ENCODE data around the gene ZFHX2.

ZFHX2 gene

DNA sequence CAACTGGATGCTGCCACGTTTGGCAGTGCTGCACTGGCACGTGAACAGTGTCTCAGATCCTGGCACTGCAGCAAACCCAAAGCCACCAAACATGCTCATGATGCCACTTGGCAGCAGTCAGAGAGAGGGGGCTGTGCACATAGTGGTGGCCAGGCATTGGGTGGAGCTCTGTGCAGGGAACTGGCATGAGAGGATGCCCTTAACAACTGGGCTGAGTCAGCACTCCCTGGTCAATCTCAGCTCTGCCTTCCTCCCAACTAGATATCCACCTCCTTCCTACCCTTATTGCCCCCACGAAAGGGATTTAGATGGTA lies 37.0 kb downstream of the ZFHX2 start:
- no peak for DNase-seq

DNA sequence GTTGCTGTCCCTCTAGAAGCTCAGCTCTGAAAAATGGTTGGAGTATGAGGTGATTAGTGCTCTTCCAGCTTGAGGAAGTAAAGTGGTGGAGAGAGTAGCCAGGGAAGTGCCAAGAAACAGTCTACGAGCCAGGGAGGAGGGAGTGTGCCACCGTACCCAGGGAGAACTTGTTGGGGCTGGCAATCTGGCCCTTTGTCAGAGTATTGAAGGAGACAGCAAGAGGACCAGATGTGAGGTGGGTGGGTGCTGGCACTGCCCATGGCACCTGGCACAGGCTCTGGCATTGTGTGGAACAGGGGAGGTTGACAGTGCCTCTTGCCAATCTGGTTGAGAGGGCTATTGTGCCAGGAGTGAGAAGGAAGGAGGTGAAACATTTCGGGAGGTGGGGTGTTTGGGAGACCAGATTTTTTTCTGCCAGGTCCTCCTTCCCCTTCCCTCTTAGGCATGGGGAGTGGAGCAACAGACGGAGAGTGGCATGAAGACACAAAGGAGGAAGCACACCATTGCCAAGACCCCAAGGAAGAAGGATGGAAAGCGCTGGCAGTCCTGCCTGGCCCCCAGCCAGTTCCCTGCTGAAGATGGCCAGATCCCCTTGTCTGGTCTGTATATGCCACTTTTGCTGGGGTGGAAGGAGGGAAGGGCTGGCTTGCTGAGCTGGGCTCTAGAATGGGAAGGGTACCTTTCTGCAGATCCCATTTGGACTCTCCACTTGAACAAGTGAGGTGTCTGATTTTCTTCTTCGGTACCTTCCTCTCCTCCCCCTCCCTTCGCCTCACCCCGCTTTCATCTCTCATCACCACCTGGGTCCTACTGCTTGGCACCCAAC lies 37.5 kb downstream of the ZFHX2 start:
- no peak for DNase-seq

DNA sequence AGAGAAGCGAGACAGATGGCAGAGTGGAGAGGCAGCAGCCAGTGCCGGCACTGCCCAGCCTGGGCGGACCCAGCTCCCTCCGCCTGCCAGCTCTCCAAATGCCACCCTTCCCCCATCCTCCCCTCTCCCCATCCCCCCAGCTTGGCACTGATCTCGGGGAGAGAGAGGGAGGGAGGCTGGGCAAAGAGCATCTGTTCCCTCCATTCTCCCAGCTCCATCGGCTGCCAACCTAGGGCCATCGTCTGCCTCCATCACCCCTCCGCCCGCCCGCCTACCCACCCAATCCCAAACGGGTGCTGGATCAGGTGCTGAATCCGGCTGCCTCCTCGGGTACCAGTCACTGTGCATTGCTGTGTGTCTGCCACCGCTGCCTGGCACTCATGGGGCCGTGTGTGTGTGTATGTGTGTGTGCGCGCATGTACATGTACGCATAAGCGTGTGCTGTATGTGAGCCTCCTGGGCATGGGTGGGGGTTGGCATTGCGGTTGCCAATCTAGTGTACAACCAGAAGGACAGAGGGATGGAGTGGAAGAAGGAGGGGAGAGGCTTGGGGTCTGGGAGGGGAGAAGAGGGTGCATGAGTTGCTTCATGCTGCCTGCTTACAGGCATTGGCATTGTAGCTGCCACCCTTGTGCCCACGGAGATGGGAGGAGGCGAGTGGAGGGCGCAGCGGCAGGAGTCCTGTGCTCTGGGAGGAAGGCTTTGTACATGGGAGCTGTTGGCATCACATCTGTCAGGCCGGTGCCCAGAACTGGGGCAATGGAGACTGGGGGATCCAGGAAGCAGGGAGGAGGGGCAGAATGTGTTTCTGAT lies 38.4 kb downstream of the ZFHX2 start:
- DNase-seq, result no peak

DNA sequence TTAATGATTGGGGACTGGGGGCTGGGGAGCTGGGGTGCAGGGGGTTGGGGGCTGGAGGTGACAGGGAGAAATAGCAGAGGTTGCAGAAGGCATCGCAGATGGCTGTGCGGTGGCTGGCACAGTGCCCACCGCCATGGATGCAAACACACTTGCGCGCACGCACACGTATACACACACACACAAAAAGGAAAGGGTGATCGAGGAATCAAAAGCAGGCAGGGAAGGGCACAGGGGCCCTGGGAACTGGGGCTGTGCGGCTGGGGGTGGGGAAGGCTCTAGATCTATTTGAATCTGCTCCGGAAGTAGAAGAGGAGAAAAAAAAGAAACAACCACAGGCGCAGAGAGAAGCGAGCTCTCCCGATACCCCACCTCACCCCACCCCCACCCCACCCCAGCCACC lies 39.4 kb downstream of the ZFHX2 start:
- no peak for DNase-seq

DNA sequence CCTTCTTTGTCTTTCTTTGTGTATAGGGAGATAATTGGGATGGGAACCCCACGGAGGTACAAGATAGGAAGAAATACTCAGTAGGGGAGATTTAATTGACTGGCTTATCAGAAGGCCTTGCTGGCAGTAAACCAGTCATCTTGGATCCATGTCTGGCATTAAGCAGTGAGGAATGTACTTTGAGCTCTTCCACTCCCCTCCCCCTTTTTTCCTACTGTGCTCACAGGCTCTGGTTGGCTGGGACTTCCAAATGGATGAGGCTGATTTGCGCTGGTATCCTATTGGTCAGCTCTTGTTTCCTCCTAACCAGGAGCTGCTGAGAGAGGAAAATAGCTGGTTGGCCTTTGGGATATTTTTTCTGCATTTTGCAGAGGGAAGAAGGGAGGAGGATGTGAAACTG lies 57.3 kb downstream of the ZFHX2 start:
- DNase-seq, result no peak

DNA sequence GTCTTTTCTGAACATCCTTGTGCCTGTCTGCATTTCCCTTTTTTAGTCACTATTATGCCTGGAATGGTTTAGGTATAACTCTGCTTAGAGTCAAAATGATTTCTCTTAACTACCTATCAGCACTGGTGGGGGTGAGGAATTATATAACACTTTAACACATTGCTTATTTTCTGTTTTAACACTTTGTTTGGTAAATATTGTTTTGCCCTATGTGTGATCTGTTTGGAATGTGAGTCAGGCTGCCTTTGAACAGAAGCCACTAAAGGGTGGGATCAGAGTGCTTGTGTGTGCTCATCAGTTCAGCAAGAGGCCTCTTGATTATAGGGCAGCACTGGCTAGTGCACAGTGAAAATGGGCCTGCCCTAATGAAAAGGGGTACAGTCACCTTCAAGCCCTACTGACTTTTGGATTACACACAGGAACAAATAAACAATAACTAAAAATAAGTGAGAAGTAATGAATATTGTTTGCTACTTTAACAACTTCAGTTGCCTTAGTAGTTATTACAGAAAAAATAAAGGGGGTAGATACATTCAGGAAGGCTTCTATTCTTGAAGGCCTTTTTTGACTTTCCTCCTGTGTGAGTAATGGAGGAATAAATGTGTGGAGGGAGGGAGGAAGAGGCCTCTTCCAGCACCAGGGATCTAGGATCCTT lies 58.8 kb downstream of the ZFHX2 start:
- no peak for DNase-seq

DNA sequence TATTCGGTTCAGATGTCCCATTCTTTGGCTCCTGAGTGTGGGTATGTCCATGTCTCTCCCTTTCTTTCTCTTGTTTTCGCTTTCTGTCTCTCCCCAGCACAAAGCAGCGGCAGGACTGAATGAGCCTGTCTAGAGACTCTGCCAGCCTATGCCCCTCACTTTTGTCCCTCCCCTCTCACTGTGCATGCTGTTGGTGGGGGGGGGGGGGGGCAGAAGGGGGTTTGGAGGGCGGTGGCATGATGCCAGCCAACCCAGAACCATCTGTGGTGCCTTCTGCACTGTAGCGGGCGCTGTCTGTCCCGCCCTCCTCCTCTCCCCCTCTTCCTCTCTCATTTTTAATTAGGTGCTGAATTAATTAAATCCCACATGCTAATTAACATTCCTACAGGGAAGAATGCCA lies 64.3 kb downstream of the ZFHX2 start:
- DNase-seq, result no peak

DNA sequence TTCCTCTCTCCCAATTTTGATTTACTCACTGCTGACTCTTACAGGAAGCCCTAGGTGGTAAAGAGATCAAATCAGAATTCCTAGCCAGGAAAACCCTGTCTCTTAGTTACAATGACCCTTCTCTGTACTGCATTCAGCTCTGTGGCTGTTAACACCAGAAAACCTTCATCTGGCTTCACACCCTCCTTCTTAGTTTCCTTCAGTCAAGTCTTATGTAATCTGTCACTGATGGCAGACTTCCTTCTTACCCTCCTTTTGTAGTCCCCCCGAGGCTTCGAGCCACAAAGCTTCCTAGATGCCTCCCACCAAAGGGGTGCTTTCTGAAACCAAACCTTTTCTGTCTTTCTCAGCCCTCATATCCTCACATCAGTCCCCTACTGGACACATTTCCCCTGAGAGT lies 65.5 kb downstream of the ZFHX2 start:
- DNase-seq, result no peak

DNA sequence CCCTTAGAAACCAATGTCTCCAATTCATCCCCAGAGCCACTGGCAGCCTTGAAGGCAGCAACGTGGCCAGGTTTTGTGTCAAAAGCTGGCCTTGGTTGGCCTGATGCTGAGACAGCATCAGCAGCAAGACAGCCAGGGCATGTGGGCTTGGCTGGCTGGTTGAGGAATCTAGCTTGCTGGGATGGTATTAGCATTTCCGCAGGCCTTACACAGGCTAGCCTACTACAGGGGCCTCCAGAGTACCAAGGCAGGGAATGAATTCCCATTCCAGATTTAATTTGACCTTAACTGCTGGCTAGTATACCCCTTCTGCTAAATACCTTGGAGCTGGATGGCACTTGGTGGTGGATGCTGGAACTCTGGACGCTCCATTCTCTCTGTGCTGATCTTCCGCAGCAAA lies 66.2 kb downstream of the ZFHX2 start:
- no peak for DNase-seq

DNA sequence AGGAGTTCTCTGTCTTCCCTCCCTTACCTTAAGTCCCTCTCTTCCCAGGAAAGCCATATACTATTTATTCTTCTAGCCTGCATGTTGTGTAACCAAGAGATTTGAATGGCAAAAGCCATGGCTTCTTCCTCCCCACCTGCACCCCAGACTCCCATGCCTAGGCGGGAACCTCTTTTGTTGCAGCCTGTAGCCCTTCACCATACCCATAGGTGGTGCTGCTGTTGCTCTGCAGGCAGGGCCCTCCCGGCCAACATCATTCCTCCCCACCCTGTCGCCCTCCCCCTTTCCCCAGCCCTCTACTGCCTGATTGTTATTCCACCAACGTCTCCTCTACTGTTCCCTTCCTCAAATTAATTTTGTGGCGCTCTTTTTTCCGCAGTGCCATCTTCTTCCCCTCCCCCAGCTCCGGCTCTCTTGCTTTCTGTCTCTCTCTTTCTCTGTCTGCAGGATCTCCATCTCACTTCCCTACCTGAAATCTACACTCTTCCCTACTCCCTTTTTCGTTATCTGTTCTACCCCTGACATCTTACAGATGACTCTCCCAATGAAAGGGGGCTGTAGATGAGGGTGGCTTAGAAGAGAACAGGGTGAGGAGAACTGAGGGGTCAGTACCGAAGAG lies 68.2 kb downstream of the ZFHX2 start:
- DNase-seq, result no peak

DNA sequence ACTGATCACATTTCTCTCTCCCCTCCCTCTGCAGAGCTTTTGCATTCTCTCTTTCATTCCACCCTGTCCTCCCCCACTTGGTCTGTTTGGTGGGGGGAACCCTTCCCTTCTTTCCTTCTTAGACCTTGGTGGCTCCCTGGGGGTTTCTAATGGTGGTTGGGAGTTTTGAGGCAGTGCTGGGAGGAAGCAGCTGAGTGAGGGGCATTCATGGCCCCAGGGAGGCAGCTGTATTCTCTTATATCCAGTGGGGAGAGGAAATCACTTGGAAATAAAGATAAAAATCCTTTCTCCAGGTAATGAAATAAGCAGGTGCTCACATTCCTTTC lies 68.8 kb downstream of the ZFHX2 start:
- DNase-seq, result no peak

DNA sequence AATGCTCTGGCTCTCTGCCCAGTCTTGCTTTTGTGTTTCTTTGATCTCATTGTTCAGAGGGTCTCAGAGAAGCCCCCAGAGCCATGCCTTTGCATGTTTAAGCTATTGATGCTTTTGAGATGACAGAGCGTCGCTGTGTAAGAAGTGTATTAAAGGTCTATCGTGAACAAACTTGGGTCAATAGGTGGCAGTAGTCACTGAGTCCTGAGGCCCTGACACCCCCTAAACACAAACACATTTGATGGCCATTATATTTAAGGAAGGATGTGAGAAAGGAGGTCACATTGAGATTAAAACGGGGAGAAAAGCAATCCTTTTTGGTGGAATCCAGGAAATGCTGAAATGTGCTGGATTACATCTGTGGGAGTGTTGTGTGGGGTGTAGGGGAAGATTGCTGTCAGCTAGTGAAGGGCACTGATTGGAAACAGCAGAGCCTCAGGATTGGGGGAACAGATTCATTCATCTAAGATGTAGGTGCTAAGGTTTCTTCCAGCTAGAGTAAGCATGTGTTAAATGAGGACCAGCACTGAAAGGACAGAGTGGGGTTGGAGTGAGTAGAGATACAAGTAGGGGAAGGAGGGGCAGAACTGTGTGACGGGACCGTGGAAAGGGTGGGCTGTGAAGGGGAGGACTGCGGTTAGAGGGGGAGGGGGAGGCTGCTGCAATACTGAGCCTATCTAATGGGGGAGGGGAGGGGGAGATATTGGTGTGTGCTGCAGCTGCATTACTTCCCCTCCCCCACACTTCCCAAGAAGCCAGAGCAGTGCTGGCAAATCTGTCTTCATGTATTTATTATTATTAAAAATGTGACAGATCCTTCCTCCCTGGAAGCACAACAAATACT lies 69.4 kb downstream of the ZFHX2 start:
- DNase-seq, result no peak

DNA sequence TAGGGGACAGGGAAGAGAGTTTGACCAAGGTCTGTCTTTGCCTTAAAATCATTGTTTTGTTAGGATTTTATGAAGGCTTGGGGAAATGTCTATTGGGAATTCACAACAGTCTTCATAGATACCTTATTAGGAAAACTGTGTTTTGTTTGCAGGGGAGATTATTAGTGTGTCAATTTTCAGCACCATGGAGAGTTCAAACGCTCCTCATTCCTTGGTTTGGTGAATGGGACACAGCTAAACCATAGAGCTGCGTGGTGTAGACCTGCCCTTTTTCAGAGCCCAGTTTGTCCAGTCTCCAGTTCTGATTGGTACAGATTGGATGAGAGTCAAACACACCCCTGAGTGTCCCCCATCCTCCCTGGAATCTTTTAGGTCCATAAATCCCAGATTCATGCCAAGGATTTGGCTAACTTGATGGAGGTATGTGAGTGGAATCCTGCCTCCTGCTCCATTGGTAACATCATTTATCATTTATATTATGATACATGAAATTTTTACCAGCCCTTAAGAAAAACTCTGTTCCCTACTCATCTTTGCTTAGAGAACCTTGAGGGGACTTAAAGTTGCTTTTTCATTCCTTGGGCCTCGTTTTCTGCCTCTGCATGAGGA lies 70.1 kb downstream of the ZFHX2 start:
- no peak for DNase-seq

DNA sequence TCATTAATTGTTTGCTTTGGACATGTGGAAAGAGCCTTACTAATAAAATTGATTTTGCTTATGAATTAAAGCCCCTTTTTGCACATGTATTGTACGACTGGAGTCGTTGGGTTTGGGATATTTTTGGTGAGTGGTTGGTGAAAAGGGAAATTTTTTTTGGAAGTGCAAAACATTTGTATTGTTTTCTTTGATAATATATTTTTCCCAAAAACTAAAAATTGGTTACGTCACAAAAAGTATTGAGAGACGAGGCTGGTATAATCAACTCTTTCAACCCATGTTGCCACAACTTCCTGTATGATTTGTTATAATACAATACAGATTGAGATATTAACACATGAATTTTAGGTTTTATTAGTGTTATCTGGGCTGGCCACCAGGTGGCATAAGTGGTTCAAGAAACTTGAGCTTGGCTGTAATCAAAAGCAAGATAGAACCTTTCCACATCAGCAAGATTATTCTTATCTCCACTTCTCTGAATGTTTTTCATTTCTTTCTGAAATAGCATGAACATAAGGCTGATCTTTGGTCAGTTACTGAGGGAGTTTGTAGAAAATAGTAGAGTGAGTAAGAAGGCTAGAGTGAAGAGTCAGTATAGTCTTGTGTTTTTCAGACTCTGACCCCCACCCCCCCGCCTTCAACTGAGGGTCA lies 73.3 kb downstream of the ZFHX2 start:
- peak; percentile 68 for DNase-seq

DNA sequence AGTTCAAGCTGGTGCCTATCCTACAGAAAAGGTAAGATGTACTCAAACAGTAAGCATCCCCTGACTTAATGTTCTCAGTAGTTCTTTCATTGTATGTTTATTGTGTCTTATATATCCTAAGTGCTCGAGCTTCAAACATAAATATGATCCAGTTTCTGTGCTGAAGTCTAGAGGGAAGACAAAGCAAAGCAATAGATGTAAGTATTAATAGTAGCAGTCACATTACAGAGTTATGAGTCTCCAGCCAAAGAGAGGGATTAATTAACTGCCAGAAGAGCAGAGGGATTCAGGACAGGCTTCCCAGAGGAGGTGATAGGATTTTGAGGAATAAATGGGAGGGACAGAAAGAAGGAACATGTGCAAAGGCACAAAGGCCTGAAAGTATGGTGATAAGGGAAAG lies 80.6 kb downstream of the ZFHX2 start:
- no peak for DNase-seq

Measured in activated naive CD4-positive, alpha-beta T cell treated with anti-CD3 and anti-CD28 coated beads, Interleukin-2, amount 50 U/mL, for 16 hours (primary cell).